ENCODE measurements around the gene ABHD12. TPM values are rescaled to one million over a fixed set of nuclear protein-coding genes. Genes with fewer than 3 reads are reported as not detected.
"Not testable (repeated sequence)": the region's sequence is repeated elsewhere in the genome, so short reads cannot be mapped to it uniquely, and the experiment has no call there.

The ABHD12 gene
- total RNA-seq, 1 donor from 2014 or later: 41.6 TPM

- DNase-seq (ENCODE audit: low spot score): no peak
These were observed 35.5 kb downstream of the ABHD12 start for GRCh38 chr20:25355011-25355595.

GRCh38 chr20:25353747-25354705 lies 36.6 kb downstream of the ABHD12 start:
- DNase-seq (ENCODE audit: low spot score): no peak

GRCh38 chr20:25353353-25353746 lies 37.3 kb downstream of the ABHD12 start:
- DNase-seq (ENCODE audit: low spot score): no peak

- DNase-seq (ENCODE audit: low spot score): no peak
These were observed 37.9 kb downstream of the ABHD12 start for GRCh38 chr20:25352746-25353145.

GRCh38 chr20:25351024-25351360 lies 39.6 kb downstream of the ABHD12 start:
- no peak for DNase-seq (ENCODE audit: low spot score)

- DNase-seq (ENCODE audit: low spot score): no peak
These were observed 44.3 kb downstream of the ABHD12 start for GRCh38 chr20:25346349-25346748.

GRCh38 chr20:25345721-25346120 lies 44.9 kb downstream of the ABHD12 start:
- no peak for DNase-seq (ENCODE audit: low spot score)

- DNase-seq (ENCODE audit: low spot score): no peak
These were observed 46.0 kb downstream of the ABHD12 start for GRCh38 chr20:25344634-25345033.

GRCh38 chr20:25341716-25342680 lies 48.6 kb downstream of the ABHD12 start:
- DNase-seq (ENCODE audit: low spot score): no peak

- no peak for DNase-seq (ENCODE audit: low spot score)
These were observed 50.3 kb downstream of the ABHD12 start for GRCh38 chr20:25340380-25340779.

- DNase-seq (ENCODE audit: low spot score): no peak
These were observed 51.0 kb downstream of the ABHD12 start for GRCh38 chr20:25339608-25340007.

- no peak for DNase-seq (ENCODE audit: low spot score)
These were observed 52.3 kb downstream of the ABHD12 start for GRCh38 chr20:25338112-25339023.

- no peak for DNase-seq (ENCODE audit: low spot score)
These were observed 53.8 kb downstream of the ABHD12 start for GRCh38 chr20:25336561-25337422.

GRCh38 chr20:25334972-25335371 lies 55.7 kb downstream of the ABHD12 start:
- DNase-seq (ENCODE audit: low spot score): not testable (repeated sequence)

GRCh38 chr20:25328954-25329498 lies 61.6 kb downstream of the ABHD12 start:
- DNase-seq (ENCODE audit: low spot score): no peak

GRCh38 chr20:25327521-25328235 lies 63.0 kb downstream of the ABHD12 start:
- no peak for DNase-seq (ENCODE audit: low spot score)

GRCh38 chr20:25325997-25326396 lies 64.6 kb downstream of the ABHD12 start:
- DNase-seq (ENCODE audit: low spot score): no peak

- no peak for DNase-seq (ENCODE audit: low spot score)
These were observed 65.6 kb downstream of the ABHD12 start for GRCh38 chr20:25325073-25325472.
